ENCODE data around the gene NMB. TPM values are rescaled to one million over a fixed set of nuclear protein-coding genes. Genes with fewer than 3 reads are reported as not detected.

The NMB gene
- total and polyA plus RNA-seq, 2 of the 13 experiments (the other 11 are each of a cell fraction or from before 2014, with no cell fraction given) = 10.4 to 25.4 TPM

DNA sequence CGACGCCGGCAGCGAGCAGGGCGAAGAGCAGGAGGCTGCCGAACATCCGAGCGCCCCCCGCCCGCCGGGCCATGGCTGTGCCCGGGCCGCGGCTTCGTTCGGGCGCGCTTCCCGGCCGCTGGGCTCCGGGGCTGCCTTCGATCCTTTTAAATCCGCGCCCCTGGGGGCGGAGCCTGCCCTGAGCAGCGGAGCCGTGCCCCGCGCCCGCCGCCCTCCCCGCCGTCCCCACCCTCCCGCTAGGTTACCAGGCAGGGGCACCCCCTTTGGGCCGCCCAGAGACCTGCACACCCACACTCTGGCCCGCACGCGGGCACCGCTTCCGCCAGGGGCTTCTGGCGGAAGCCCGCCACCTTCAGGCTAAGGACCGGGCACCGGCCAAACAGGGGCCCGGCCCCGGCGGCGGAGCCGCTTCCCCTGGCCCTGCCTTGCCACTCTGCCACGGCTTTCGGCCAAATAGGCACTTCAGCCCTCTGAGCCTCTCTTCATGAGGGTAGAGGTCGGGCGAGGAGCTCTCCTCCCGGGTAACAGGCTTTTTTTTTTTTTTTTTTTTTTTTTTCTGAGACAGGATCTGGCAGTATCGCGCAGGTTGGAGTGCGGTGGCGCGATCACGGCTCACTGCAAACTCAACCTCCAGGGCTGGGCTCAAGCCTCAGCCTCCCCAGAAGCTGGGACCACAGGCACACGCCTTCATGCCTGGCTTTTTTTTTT, at the start of gene NMB (continued):
- TF ChIP-seq, protein P1, sequence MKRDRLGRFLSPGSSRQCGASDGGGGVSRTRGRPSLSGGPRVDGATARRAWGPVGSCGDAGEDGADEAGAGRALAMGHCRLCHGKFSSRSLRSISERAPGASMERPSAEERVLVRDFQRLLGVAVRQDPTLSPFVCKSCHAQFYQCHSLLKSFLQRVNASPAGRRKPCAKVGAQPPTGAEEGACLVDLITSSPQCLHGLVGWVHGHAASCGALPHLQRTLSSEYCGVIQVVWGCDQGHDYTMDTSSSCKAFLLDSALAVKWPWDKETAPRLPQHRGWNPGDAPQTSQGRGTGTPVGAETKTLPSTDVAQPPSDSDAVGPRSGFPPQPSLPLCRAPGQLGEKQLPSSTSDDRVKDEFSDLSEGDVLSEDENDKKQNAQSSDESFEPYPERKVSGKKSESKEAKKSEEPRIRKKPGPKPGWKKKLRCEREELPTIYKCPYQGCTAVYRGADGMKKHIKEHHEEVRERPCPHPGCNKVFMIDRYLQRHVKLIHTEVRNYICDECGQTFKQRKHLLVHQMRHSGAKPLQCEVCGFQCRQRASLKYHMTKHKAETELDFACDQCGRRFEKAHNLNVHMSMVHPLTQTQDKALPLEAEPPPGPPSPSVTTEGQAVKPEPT (CRISPR knock-in tag; IDR thresholded peaks at IDR 0.05; ENCODE audit: low read depth) = 0 out of 2 replicates have a peak, but pooled peaks have one; percentile 45
- TF ChIP-seq KAT7 (CRISPR knock-in tag; IDR thresholded peaks at IDR 0.05; ENCODE audit: borderline replicate concordance) (peak; percentile 53; the same call in 1 of the 2 replicates), ZNF441 (CRISPR knock-in tag; IDR thresholded peaks at IDR 0.05; ENCODE audit: borderline replicate concordance) (peak; percentile 45; the same call in 1 of the 2 replicates), MXD4 (CRISPR knock-in tag; IDR thresholded peaks at IDR 0.05) (peak; percentile 12; the same call in 1 of the 2 replicates), NFE2 (CRISPR knock-in tag; IDR thresholded peaks at IDR 0.05) (no peak), ZNF12 (CRISPR knock-in tag; IDR thresholded peaks at IDR 0.05) (no peak)
- TF ChIP-seq, protein P2, sequence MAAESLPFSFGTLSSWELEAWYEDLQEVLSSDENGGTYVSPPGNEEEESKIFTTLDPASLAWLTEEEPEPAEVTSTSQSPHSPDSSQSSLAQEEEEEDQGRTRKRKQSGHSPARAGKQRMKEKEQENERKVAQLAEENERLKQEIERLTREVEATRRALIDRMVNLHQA (CRISPR knock-in tag; IDR thresholded peaks at IDR 0.05) = no peak
- TF ChIP-seq, protein P3, sequence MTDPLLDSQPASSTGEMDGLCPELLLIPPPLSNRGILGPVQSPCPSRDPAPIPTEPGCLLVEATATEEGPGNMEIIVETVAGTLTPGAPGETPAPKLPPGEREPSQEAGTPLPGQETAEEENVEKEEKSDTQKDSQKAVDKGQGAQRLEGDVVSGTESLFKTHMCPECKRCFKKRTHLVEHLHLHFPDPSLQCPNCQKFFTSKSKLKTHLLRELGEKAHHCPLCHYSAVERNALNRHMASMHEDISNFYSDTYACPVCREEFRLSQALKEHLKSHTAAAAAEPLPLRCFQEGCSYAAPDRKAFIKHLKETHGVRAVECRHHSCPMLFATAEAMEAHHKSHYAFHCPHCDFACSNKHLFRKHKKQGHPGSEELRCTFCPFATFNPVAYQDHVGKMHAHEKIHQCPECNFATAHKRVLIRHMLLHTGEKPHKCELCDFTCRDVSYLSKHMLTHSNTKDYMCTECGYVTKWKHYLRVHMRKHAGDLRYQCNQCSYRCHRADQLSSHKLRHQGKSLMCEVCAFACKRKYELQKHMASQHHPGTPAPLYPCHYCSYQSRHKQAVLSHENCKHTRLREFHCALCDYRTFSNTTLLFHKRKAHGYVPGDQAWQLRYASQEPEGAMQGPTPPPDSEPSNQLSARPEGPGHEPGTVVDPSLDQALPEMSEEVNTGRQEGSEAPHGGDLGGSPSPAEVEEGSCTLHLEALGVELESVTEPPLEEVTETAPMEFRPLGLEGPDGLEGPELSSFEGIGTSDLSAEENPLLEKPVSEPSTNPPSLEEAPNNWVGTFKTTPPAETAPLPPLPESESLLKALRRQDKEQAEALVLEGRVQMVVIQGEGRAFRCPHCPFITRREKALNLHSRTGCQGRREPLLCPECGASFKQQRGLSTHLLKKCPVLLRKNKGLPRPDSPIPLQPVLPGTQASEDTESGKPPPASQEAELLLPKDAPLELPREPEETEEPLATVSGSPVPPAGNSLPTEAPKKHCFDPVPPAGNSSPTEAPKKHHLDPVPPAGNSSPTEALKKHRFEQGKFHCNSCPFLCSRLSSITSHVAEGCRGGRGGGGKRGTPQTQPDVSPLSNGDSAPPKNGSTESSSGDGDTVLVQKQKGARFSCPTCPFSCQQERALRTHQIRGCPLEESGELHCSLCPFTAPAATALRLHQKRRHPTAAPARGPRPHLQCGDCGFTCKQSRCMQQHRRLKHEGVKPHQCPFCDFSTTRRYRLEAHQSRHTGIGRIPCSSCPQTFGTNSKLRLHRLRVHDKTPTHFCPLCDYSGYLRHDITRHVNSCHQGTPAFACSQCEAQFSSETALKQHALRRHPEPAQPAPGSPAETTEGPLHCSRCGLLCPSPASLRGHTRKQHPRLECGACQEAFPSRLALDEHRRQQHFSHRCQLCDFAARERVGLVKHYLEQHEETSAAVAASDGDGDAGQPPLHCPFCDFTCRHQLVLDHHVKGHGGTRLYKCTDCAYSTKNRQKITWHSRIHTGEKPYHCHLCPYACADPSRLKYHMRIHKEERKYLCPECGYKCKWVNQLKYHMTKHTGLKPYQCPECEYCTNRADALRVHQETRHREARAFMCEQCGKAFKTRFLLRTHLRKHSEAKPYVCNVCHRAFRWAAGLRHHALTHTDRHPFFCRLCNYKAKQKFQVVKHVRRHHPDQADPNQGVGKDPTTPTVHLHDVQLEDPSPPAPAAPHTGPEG (CRISPR knock-in tag; IDR thresholded peaks at IDR 0.05) = no peak
- TF ChIP-seq, protein P4, sequence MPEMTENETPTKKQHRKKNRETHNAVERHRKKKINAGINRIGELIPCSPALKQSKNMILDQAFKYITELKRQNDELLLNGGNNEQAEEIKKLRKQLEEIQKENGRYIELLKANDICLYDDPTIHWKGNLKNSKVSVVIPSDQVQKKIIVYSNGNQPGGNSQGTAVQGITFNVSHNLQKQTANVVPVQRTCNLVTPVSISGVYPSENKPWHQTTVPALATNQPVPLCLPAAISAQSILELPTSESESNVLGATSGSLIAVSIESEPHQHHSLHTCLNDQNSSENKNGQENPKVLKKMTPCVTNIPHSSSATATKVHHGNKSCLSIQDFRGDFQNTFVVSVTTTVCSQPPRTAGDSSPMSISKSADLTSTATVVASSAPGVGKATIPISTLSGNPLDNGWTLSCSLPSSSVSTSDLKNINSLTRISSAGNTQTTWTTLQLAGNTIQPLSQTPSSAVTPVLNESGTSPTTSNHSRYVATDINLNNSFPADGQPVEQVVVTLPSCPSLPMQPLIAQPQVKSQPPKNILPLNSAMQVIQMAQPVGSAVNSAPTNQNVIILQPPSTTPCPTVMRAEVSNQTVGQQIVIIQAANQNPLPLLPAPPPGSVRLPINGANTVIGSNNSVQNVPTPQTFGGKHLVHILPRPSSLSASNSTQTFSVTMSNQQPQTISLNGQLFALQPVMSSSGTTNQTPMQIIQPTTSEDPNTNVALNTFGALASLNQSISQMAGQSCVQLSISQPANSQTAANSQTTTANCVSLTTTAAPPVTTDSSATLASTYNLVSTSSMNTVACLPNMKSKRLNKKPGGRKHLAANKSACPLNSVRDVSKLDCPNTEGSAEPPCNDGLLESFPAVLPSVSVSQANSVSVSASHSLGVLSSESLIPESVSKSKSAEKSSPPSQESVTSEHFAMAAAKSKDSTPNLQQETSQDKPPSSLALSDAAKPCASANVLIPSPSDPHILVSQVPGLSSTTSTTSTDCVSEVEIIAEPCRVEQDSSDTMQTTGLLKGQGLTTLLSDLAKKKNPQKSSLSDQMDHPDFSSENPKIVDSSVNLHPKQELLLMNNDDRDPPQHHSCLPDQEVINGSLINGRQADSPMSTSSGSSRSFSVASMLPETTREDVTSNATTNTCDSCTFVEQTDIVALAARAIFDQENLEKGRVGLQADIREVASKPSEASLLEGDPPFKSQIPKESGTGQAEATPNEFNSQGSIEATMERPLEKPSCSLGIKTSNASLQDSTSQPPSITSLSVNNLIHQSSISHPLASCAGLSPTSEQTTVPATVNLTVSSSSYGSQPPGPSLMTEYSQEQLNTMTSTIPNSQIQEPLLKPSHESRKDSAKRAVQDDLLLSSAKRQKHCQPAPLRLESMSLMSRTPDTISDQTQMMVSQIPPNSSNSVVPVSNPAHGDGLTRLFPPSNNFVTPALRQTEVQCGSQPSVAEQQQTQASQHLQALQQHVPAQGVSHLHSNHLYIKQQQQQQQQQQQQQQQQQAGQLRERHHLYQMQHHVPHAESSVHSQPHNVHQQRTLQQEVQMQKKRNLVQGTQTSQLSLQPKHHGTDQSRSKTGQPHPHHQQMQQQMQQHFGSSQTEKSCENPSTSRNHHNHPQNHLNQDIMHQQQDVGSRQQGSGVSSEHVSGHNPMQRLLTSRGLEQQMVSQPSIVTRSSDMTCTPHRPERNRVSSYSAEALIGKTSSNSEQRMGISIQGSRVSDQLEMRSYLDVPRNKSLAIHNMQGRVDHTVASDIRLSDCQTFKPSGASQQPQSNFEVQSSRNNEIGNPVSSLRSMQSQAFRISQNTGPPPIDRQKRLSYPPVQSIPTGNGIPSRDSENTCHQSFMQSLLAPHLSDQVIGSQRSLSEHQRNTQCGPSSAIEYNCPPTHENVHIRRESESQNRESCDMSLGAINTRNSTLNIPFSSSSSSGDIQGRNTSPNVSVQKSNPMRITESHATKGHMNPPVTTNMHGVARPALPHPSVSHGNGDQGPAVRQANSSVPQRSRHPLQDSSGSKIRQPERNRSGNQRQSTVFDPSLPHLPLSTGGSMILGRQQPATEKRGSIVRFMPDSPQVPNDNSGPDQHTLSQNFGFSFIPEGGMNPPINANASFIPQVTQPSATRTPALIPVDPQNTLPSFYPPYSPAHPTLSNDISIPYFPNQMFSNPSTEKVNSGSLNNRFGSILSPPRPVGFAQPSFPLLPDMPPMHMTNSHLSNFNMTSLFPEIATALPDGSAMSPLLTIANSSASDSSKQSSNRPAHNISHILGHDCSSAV (CRISPR knock-in tag; IDR thresholded peaks at IDR 0.05; ENCODE audit: borderline replicate concordance) = no peak
